ENCODE results near the gene COPRS. TPM values are rescaled to one million over a fixed set of nuclear protein-coding genes. Genes with fewer than 3 reads are reported as not detected.
A peak's percentile ranks its signal among the peaks of the same experiment; 100 is the strongest.

Gene COPRS
- total RNA-seq, 4 donors from 2014 or later, result 31.6 to 52.1 (median 47.4) TPM

DNA sequence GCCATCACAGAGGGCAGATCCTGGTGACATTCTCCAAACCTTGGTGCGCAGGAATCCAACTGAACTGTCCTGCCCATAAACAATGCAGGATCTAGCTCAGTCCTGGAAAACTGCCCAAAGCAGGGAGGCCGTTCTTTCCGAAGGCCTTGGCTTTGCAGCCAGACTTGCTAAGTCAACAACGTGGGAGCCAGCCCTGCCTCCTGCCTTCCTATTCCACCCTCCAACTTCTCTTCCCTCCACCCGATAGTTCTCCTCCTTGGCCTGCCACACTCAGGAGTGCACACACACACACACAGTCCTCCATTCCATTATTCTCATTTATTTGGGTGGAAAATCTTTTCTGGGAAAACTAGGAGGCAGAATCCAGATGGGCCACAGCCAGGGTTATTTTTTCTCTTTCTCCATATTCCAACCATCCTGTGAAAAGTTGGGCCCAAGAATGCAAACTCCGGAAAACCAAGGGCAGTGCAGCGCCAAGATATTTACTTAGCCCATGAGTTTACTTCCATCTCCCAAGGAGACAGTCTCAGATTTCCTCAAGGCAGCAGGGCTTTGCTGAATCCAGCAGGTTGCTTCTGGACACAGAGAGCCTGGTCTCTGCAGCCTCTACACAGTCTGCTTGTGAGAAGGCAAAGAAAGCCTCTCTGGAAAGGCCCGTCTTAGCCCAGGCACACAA, 15.8 kb downstream of the COPRS start:
- Histone ChIP-seq H3K27ac (peak overlapping the region; percentile 45), H3K36me3 (no peaks in the 10 kb centered on the region), H3K9me3 (no peaks in the 10 kb centered on the region), H3K27me3 (no peaks in the 10 kb centered on the region), H3K4me1 (peaks cover 17% of the 10 kb centered on the region), H3K4me3 (peak overlapping the region; percentile 23)
- peak in 1 of 2 donors; percentile 84 for DNase-seq (ENCODE audit: low spot score in 2 of 2)
- 25% methylated on average over 8 of the region's 8 CpGs for WGBS
- TF ChIP-seq POLR2A (IDR thresholded peaks at IDR 0.05) (no peak), EP300 (IDR thresholded peaks at IDR 0.05) (no peak), POLR2AphosphoS5 (IDR thresholded peaks at IDR 0.05) (no peak)
- TF ChIP-seq, protein P1, sequence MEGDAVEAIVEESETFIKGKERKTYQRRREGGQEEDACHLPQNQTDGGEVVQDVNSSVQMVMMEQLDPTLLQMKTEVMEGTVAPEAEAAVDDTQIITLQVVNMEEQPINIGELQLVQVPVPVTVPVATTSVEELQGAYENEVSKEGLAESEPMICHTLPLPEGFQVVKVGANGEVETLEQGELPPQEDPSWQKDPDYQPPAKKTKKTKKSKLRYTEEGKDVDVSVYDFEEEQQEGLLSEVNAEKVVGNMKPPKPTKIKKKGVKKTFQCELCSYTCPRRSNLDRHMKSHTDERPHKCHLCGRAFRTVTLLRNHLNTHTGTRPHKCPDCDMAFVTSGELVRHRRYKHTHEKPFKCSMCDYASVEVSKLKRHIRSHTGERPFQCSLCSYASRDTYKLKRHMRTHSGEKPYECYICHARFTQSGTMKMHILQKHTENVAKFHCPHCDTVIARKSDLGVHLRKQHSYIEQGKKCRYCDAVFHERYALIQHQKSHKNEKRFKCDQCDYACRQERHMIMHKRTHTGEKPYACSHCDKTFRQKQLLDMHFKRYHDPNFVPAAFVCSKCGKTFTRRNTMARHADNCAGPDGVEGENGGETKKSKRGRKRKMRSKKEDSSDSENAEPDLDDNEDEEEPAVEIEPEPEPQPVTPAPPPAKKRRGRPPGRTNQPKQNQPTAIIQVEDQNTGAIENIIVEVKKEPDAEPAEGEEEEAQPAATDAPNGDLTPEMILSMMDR (IDR thresholded peaks at IDR 0.05), result no peak

DNA sequence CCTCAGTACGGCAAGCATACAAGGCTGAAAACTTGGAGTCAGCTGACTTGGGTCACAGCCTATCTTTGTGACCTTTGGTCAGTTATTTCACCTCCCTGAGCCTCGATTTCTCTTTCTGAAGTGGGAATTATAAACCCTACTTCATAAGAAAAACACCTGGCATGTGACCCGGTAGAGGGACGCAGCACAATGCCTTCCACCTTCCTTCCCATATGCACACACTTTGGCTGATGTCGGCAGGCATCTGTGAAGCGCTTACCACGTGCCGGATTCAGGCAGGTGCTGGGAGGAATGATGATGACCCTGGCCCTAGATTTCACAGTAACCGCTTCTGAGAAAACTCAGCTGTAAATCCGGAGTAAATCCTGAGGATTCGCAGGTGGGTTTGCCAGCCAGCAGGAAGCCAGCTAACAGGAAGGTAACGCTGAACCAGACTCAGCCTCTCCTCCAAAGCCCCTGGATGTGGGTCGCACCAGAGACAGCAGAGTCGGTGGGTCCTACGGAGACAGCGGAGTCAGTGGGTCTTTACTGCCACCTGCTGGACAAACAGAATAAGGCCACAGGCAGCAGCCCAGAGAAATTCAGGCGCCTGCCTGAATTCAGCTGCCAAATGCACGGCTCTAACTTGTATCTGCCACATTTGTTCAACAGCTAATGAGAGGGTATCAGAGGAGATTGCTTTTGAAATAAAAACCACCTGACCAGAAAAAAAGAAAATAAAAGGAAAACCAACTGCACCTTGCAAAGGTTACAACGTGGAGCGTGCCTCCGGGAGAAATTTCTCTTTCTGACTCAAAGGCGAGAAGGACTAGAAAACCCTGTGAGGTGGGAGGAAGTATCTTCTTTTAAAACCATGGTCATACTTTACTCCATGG, 16.6 kb downstream of the COPRS start:
- H3K27ac ChIP-seq, result peak overlapping the region; percentile 45
- DNase-seq (ENCODE audit: low spot score in 2 of 2), result peak; percentile 72 to 89
- WGBS, result 12% methylated on average over 22 of the region's 22 CpGs
- no peaks in the 10 kb centered on the region for H3K9me3 ChIP-seq
- H3K36me3 ChIP-seq, result no peaks in the 10 kb centered on the region
- no peaks in the 10 kb centered on the region for H3K27me3 ChIP-seq
- TF ChIP-seq, protein P1 (IDR thresholded peaks at IDR 0.05), result peak; percentile 95 to 98
- no peak for TF ChIP-seq POLR2AphosphoS5 (IDR thresholded peaks at IDR 0.05)
- H3K4me1 ChIP-seq, result peaks cover 17% of the 10 kb centered on the region
- H3K4me3 ChIP-seq, result peak overlapping the region; percentile 23

DNA sequence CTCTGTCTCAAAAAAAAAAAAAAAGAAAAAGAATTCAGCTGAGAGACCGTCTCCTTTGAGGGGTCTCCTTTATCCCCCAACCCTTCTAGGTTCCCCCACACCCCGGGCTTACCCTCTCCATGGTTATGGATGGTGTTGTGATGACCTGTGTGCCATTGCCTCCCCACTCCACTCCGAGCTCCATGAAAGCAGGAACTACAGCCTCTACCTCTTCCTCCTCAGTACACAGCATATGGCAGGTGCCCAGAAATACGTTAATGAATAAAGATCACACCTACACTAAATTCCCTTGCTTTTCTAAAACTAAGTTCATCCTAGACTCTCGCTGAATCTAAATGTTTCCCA, 17.2 kb downstream of the COPRS start:
- WGBS, result 55% methylated on average over 5 of the region's 5 CpGs
- TF ChIP-seq EP300 (IDR thresholded peaks at IDR 0.05) (no peak), POLR2A (IDR thresholded peaks at IDR 0.05) (no peak), POLR2AphosphoS5 (IDR thresholded peaks at IDR 0.05) (no peak)
- TF ChIP-seq, protein P1 (IDR thresholded peaks at IDR 0.05), result no peak
- no peak overlapping the region for H3K27ac ChIP-seq
- DNase-seq (ENCODE audit: low spot score in 2 of 2), result no peak
- no peak overlapping the region for H3K4me3 ChIP-seq
- H3K36me3 ChIP-seq, result no peaks in the 10 kb centered on the region
- H3K4me1 ChIP-seq, result peaks cover 17% of the 10 kb centered on the region
- H3K27me3 ChIP-seq, result no peaks in the 10 kb centered on the region
- H3K9me3 ChIP-seq, result no peaks in the 10 kb centered on the region

DNA sequence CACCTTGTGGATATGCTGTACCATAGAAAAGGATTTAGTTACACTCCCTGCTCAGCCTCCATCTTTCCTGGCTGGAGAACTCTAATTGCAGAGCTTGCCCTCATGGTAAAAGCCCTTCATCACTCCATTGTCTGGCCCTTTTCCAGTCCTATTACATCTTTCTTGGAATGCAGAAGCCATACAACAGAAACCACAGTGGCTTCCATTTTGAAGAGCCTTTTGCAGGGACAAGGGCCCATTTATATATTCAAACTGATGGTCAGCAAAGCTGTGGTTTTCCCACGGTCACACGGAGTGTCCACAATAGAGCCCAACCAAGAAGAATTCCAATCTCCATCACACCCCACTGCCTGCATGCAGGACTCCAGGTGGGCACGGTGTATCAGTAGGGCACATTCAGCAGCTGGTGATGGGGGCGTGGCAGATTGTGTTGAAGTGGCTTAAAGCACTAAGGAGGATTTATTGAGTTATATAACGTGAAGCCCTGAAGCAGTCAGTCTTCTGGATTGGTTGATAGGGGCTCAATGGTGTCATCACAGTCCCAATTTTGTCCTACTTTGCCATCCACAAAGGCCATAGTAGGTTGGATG, 20.3 kb downstream of the COPRS start:
- Histone ChIP-seq H3K4me1 (peaks cover 17% of the 10 kb centered on the region), H3K4me3 (no peak overlapping the region), H3K36me3 (no peaks in the 10 kb centered on the region), H3K27me3 (no peaks in the 10 kb centered on the region), H3K9me3 (no peaks in the 10 kb centered on the region), H3K27ac (no peak overlapping the region)
- 89% methylated on average over 5 of the region's 5 CpGs for WGBS
- no peak for DNase-seq (ENCODE audit: low spot score in 2 of 2)
- TF ChIP-seq, protein P1 (IDR thresholded peaks at IDR 0.05), result no peak
- TF ChIP-seq EP300 (IDR thresholded peaks at IDR 0.05), result no peak
- no peak for TF ChIP-seq POLR2AphosphoS5 (IDR thresholded peaks at IDR 0.05)
- no peak for TF ChIP-seq POLR2A (IDR thresholded peaks at IDR 0.05)

DNA sequence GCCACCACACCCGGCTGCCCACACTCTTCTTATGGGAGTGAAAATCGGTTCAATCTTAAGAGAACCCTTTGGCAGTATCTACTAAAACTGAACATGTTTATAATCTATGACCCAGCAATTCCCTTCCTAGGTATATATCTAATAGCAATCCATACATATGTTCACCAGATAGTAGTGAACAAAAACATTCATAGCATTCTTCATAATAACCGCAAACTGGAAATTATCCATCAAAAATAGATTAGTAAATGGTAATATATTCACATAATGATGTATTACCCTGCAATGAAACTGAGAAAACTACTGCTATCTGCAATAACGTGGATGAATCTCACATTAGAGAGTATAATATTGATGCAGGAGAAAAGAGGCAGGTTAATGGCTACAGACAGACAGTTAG, 23.1 kb downstream of the COPRS start:
- no peaks in the 10 kb centered on the region for H3K4me1 ChIP-seq
- no peaks in the 10 kb centered on the region for H3K27me3 ChIP-seq
- H3K27ac ChIP-seq, result no peak overlapping the region
- no peaks in the 10 kb centered on the region for H3K9me3 ChIP-seq
- no peaks in the 10 kb centered on the region for H3K36me3 ChIP-seq
- WGBS, result 68% methylated on average over 4 of the region's 4 CpGs
- TF ChIP-seq, protein P1 (IDR thresholded peaks at IDR 0.05), result no peak
- no peak for TF ChIP-seq EP300 (IDR thresholded peaks at IDR 0.05)
- no peak for TF ChIP-seq POLR2AphosphoS5 (IDR thresholded peaks at IDR 0.05)
- no peak for TF ChIP-seq POLR2A (IDR thresholded peaks at IDR 0.05)
- H3K4me3 ChIP-seq, result no peak overlapping the region
- DNase-seq (ENCODE audit: low spot score in 2 of 2), result no peak

Measured in suprapubic skin (tissue), 4 donors.